Kidney epithelial cell (primary cell): ENCODE data around the gene PELO. TPM values are rescaled to one million over a fixed set of nuclear protein-coding genes. Genes with fewer than 3 reads are reported as not detected.

ENCODE experiments used
- DNase-seq: peaks from one replicate; pipeline ENCODE4 v3.0.0-alpha.2; 2010; ENCODE audit warnings: low read depth
- H3K27me3 ChIP-seq: 2 replicates; pipeline ENCODE4 v1.6.0; 2011; ENCODE audit warnings: low read length; ENCODE audit not compliant: control insufficient read depth, insufficient read depth
- H3K36me3 ChIP-seq: 2 replicates; pipeline ENCODE4 v1.5.1; 2011; ENCODE audit warnings: low read length; ENCODE audit not compliant: control insufficient read depth, insufficient read depth
- H3K4me3 ChIP-seq: 2 replicates; pipeline ENCODE4 v1.5.1; 2011; ENCODE audit warnings: low read depth, mild to moderate bottlenecking, control low read depth, low read length
- total RNA-seq: library from RNA; depleted of rRNA; stranded (reverse); fragments of >200 nt; gene quantifications from 2 replicates; pipeline ENCODE4 v1.2.3, GENCODE V29; 2015
- TF ChIP-seq, protein P1 (sequence below): IDR thresholded peaks from 2 replicates; pipeline ENCODE4 v1.5.1; 2011; ENCODE audit warnings: mild to moderate bottlenecking, moderate library complexity, low read length, control low read depth, inconsistent platforms; ENCODE audit not compliant: insufficient read depth, poor library complexity, severe bottlenecking

The PELO gene
- total RNA-seq, 1 donor from 2014 or later = 19.0 TPM

DNA sequence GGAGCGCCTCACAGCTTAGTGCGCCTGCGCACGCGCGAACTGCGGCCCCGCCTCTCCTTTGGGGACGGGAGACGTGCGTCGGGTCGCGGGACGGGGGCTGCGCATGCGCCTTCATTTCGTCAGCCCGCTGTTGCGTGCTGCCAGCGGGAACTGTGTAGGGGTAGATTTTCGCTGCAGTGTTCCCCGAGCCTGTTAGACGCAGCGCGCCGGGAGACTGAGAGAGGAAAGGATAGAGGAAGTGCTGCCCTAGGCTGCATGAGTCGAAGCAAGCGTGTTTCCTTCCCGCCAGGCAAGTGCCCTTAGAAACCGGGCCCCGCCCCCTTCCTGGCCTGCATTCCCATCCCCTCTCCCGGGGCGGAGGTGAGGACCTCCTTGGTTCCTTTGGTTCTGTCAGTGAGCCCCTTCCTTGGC lies 12.3 kb downstream of the PELO start:
- TF ChIP-seq, protein P1, sequence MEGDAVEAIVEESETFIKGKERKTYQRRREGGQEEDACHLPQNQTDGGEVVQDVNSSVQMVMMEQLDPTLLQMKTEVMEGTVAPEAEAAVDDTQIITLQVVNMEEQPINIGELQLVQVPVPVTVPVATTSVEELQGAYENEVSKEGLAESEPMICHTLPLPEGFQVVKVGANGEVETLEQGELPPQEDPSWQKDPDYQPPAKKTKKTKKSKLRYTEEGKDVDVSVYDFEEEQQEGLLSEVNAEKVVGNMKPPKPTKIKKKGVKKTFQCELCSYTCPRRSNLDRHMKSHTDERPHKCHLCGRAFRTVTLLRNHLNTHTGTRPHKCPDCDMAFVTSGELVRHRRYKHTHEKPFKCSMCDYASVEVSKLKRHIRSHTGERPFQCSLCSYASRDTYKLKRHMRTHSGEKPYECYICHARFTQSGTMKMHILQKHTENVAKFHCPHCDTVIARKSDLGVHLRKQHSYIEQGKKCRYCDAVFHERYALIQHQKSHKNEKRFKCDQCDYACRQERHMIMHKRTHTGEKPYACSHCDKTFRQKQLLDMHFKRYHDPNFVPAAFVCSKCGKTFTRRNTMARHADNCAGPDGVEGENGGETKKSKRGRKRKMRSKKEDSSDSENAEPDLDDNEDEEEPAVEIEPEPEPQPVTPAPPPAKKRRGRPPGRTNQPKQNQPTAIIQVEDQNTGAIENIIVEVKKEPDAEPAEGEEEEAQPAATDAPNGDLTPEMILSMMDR = no peak
- no peaks in the 10 kb centered on the region for H3K27me3 ChIP-seq
- H3K4me3 ChIP-seq = peak overlapping the region; percentile 58
- DNase-seq = peak; percentile 69
- H3K36me3 ChIP-seq = no peaks in the 10 kb centered on the region

DNA sequence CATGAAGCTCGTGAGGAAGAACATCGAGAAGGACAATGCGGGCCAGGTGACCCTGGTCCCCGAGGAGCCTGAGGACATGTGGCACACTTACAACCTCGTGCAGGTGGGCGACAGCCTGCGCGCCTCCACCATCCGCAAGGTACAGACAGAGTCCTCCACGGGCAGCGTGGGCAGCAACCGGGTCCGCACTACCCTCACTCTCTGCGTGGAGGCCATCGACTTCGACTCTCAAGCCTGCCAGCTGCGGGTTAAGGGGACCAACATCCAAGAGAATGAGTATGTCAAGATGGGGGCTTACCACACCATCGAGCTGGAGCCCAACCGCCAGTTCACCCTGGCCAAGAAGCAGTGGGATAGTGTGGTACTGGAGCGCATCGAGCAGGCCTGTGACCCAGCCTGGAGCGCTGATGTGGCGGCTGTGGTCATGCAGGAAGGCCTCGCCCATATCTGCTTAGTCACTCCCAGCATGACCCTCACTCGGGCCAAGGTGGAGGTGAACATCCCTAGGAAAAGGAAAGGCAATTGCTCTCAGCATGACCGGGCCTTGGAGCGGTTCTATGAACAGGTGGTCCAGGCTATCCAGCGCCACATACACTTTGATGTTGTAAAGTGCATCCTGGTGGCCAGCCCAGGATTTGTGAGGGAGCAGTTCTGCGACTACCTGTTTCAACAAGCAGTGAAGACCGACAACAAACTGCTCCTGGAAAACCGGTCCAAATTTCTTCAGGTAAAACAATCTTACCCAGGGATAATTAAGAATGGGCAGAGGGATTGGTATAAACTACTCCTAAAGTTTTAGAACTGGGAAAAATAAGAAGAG lies 12.9 kb downstream of the PELO start:
- H3K36me3 ChIP-seq = no peaks in the 10 kb centered on the region
- TF ChIP-seq, protein P1 = peak; percentile 5
- peak overlapping the region; percentile 58 for H3K4me3 ChIP-seq
- DNase-seq = peak; percentile 60
- H3K27me3 ChIP-seq = no peaks in the 10 kb centered on the region

DNA sequence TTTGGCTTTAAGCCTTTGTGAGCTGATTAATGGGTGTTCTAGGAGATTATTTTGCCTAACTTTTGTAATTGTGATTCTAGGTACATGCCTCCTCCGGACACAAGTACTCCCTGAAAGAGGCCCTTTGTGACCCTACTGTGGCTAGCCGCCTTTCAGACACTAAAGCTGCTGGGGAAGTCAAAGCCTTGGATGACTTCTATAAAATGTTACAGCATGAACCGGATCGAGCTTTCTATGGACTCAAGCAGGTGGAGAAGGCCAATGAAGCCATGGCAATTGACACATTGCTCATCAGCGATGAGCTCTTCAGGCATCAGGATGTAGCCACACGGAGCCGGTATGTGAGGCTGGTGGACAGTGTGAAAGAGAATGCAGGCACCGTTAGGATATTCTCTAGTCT lies 13.6 kb downstream of the PELO start:
- H3K36me3 ChIP-seq = no peaks in the 10 kb centered on the region
- H3K4me3 ChIP-seq = peak overlapping the region; percentile 58
- TF ChIP-seq, protein P1 = no peak
- no peak for DNase-seq
- no peaks in the 10 kb centered on the region for H3K27me3 ChIP-seq

DNA sequence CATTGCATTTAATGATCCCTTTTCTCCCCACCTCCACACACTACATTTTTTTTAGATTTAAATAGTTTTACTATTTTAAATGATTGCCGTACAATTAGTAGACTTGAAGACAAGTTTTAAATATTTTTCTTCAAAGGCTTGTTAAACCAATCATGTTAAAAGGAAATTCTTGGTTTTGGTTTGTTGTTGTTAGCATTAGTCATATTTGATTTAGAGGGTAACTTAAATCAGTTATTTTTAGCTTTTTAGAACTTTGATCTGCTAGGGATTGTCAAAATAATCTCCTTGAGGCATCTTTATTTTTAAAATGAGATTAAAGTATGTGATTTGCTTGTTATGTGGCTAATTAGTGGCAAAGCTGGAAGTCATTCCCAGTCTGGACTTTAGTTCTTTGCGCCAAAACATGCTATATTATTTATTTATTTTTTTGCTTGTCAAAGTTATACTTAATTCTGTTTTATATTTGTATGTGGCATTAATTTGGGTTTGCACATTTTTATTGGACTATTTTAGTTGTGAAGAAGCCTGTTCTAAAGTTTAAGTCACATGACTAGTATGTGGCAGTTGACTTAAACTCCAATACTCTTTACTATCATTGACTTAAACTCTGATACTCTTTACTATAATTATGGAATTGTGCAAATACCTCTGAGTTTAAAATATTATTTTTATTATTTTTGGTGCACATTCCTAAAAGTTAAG lies 14.7 kb downstream of the PELO start:
- peak overlapping the region; percentile 58 for H3K4me3 ChIP-seq

DNA sequence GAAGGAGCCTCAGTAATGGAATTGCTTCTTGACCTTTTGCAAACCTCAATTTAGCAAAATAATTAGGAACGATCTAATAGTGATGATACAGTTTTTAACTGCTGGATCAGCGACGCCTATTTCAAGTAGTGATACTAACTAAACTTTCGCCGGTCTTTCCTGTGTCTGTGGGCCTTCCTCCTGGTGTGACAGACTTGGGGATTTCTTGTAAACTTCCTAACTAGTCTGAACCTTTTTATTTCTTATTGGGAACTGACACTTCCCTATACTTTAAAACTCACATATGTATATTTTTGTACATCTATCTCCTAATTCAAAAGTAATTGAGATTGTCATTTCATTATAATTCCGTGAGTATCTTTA lies 15.2 kb downstream of the PELO start:
- peak overlapping the region; percentile 28 for H3K4me3 ChIP-seq
- TF ChIP-seq, protein P1 = no peak

More for the DNA sequence above, 14.7 kb downstream of the PELO start:
- Histone ChIP-seq H3K27me3 (no peaks in the 10 kb centered on the region), H3K36me3 (no peaks in the 10 kb centered on the region)
- TF ChIP-seq, protein P1 = no peak
- no peak for DNase-seq

DNA sequence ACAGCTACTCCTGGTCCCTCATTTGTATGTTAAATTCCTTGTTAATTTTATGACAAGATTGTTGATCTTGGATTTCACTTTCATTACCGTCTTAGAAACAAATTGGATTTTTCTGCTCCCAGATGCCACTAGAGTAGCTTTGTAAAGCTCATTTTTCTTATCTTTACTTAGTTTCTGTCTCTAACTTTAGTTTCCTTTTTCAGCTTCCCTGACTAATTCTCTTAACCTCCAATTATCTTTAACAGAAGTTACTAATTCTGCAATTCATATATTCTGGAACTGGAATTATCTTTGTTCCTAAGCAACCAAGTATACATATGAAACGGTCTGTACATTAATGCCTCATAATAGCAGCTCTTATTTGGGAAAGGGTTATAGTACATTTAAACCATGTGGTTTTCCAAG lies 16.7 kb downstream of the PELO start:
- H3K4me3 ChIP-seq = no peak overlapping the region
- DNase-seq = no peak
- no peaks in the 10 kb centered on the region for H3K36me3 ChIP-seq
- no peaks in the 10 kb centered on the region for H3K27me3 ChIP-seq
- TF ChIP-seq, protein P1 = no peak

More for the DNA sequence above, 15.2 kb downstream of the PELO start:
- no peaks in the 10 kb centered on the region for H3K36me3 ChIP-seq
- H3K27me3 ChIP-seq = no peaks in the 10 kb centered on the region
- DNase-seq = no peak
